HG03135 (cell line): ENCODE measurements around the gene FHOD3.

ENCODE experiments used
- ATAC-seq: cut with Tn5 transposase; IDR thresholded peaks from one replicate; pipeline ENCODE4 v1.9.1; 2021; ENCODE audit warnings: mild to moderate bottlenecking, moderate library complexity; ENCODE audit not compliant: unreplicated experiment

FHOD3 gene

DNA sequence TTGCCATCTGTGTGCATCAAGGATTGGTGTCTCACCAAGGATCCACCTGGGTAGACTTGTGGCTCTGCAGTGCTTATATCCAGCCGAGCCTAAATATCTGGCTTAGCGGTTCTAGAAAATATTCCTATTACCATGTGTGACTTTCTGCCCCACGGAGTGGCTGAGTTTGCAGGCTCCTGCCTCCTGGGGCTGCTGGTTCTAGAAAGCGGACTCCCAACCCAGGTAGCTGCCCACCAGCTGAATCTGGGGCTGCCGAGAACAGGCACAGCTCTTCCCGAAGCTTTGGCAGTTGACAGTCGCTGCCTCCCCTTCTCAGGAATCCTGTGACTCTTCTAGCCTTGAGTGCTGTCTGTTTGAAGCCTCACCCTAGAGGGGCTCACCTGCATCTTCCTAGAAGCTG is 426.7 kb downstream of the FHOD3 start:
- no peak for ATAC-seq

DNA sequence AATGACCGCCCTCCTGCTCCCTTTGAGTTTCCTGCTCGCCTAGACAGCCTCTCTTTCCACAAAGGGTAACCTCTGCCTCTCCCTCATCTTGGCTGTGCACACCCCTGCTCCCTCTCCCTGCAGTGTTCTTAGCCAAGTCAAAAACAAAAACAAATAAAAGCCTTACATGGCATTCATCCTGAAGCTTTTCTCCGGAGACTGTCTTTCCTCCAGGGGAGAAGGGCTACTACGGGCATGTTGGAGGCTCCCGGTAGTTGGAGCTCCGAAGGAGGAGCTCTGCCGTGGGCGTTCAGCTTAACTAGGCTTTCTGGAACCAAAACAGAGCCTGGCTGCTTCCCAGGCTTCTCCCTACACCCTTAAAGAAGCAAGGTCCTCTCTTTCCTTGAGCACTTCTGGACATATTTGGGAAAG is 427.1 kb downstream of the FHOD3 start:
- ATAC-seq = no peak

DNA sequence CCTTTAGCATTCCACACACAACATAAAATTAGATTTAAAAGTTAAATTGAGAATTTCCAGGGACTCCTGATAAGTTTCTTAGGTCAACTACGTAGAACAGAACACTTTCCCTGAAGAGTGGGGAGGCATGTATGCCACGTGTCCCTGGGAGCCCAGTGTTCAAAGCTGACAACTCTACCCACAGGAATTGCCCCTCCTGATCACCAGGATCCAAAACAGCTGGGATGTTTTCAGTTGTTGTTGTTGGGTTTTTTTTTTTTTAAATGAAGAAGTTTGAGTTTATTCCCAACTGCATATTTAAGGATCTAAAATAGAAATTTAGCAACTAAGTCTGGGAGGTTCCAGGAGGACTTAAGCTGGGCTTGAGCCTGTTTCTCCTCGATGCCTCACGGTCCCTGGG is 430.8 kb downstream of the FHOD3 start:
- ATAC-seq = no peak

GRCh38 chr18:36729197-36729596 is 431.7 kb downstream of the FHOD3 start:
- no peak for ATAC-seq

- no peak for ATAC-seq
These were observed 434.8 kb downstream of the FHOD3 start for GRCh38 chr18:36732264-36732663.

DNA sequence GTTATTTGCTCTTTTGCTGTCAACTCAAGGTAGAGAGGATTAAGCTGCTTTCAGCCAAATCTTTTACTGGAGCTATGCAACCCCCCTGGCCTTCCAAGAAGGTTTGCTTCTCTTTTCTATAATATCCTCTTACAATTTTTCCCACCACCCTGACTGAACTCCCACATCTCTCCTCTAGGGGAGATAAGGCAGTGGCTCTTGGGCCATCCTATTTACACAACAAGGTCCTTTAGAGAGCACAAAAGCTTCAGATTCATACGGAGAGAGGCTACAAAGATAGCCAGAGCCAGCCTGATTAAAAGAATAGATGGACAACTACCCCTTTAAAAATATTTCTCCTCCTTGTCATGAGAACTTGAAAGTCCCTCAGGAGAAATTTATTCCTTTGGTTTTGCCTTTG is 435.6 kb downstream of the FHOD3 start:
- no peak for ATAC-seq

- ATAC-seq = no peak
These were observed 437.1 kb downstream of the FHOD3 start for GRCh38 chr18:36734596-36734995.

- no peak for ATAC-seq
These were observed 437.6 kb downstream of the FHOD3 start for GRCh38 chr18:36735130-36735529.

- ATAC-seq = no peak
These were observed 438.6 kb downstream of the FHOD3 start for GRCh38 chr18:36736094-36736493.

DNA sequence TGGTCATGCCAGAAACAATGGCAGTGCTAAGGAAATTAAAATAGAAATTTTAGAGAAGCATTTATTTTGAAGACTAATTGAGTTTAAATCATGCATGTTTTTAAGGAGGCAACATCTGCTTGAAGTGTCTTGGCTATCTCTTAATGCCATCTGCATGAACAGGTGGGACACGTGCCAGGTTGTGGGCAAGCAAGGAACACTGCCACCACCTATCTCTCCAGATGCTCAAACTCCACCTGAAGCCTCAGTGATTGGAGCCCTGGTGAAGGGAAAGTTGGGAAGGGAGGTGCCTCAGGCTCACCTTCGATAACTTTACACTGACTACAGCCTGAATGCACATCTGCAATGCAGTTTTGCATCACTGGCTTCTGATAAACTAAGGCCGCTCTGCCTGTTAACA is 439.8 kb downstream of the FHOD3 start:
- ATAC-seq = no peak

- ATAC-seq = no peak
These were observed 446.9 kb downstream of the FHOD3 start for GRCh38 chr18:36744261-36744876.

- no peak for ATAC-seq
These were observed 447.9 kb downstream of the FHOD3 start for GRCh38 chr18:36745219-36745975.

DNA sequence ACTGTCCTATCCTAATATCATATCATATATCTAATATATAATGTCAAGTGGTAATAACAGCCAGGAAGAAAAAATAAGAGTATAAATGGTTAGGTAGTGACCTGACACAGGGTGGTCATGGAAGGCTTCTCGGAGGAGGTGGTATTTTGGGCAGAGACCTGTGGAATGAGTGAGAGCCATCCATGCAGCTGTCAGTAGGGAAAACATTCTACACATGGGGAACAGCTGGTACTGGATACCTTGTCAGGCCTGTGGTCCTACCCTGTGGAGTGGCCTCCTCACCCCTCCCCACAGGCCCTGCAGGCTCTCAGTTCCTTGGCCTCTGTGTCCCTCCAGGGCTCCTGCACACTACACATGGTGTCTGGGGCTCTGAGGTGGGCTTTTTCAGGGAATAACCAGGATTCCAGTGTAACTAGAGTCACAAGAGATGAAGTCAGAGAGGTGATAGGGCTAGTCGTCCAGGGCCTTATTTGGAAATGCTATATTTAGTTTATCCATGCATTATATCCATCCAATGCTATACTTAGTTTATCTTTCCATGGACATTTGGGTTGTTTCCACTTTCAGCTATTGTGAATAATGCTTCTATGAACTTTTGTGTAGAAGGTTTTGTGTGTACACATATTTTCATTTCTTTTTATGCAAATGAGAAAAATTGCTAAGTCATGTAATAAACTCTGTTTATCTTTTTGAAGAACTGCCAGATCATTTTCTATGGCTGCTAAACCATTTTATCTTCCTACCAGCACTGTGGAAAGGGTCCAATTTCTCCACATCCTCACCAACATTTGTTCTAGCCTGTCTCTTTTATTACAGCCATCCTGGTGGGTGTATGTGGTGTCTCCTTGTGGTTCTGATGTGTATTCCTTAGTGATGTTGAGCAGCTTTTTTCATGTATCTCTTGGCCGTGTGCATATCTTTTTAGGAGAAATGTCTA is 455.7 kb downstream of the FHOD3 start:
- ATAC-seq = no peak

DNA sequence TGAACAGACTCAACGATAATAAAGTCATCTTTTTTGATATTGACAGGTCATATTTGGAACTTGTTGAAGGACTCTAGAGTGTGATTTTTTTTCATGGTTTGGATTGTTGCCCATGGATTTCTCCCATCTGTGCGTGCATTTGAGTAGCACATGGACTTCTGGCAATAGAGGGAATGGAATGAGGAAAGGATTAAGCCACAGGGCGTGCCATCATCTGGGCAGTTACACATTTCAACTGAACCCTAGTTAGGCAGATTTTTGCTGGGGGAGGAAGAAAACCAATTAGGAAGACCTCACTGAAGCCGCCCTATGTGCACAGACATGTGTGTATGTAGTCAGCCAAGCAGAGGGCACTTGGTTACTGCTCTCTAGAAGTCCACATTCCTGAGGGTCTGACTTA is 458.7 kb downstream of the FHOD3 start:
- ATAC-seq = no peak

DNA sequence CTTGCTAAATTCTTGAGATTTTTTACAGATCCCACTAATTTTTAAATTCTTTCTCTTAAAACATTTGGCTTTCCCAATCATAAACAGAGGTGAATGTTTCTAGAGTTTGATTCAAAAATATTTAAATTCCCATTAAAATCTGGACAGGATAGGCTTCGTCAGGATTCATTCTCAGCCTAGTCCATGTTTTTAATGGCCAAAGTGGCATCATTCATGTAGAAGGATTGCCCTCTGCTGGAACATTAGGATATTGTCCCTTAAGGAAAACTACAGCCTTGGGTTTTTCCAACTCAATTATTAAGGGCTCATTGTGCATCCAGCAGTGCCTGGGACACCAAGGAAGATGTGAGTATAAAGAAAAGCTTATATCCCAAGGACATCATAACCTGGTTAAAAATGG is 459.6 kb downstream of the FHOD3 start:
- no peak for ATAC-seq

GRCh38 chr18:36757991-36758390 is 460.5 kb downstream of the FHOD3 start:
- no peak for ATAC-seq

DNA sequence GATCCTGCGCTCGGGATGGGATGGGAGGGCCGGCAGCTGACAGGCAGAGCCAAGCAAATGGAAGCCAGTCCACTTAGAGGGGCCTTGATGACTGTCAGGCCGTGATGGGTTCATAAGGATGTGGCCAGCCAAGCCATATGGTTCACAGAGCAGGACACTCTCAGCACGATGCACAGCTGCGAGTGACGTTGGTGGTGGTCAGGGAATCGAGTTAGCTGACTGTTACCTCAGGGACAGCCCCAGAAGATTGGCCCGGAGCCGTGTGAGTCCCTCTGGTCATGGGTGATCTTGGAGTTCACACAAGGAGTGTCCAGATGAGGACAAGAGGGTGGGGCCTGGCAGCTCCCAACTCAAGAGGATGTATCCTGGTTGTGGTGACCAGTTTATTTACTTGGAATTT is 461.1 kb downstream of the FHOD3 start:
- ATAC-seq = no peak

- no peak for ATAC-seq
These were observed 461.8 kb downstream of the FHOD3 start for GRCh38 chr18:36759167-36759776.

GRCh38 chr18:36760598-36760997 is 463.1 kb downstream of the FHOD3 start:
- no peak for ATAC-seq

DNA sequence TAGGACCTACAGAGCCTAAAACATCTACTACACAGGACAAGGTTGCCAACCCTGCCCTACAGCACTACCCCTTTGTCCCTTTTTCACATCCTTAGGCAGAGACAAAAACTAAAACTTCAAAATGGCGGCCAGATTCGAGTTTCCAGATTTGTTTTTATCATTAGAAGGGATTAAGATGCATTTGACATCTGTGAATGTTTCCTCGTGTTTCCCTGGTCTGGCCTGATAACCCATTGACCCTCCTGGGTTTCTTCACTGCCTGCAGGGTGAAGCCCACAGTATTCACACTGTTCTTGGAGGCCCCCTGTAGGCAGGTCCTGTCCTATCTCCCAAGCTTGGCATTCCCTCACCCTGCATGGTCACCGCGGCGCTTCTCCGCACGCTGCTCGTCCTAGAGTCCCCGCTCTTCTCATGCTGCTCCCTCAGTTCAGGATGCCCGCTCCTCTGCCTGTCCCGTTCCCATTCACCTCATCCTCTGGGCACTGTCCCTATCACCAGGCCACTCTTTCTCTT is 463.7 kb downstream of the FHOD3 start:
- no peak for ATAC-seq

- no peak for ATAC-seq
These were observed 464.6 kb downstream of the FHOD3 start for GRCh38 chr18:36762074-36762473.
